Measurements from ENCODE around the gene CEP83.
"Not testable (repeated sequence)": the region's sequence is repeated elsewhere in the genome, so short reads cannot be mapped to it uniquely, and the experiment has no call there.

CEP83 gene

DNA sequence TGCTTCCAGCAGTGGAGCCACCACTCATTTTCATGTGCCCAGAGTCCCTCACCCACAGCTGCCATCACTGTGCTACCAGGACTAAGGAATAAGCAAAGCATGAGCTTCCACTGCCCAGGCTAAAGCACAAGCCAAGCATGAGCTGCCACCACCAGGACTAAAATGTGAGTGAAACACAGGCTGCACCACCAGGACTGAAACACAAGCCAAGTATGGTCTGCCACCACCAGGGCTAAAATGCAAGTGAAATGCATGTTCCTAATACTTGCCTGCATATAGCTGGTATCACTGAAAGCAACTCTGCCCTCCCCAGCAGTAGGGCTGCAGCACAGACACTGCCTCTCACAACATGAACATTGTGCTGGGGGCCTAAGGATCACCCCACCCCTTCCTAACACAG, 30.0 kb downstream of the CEP83 start:
- no peak for DNase-seq

DNA sequence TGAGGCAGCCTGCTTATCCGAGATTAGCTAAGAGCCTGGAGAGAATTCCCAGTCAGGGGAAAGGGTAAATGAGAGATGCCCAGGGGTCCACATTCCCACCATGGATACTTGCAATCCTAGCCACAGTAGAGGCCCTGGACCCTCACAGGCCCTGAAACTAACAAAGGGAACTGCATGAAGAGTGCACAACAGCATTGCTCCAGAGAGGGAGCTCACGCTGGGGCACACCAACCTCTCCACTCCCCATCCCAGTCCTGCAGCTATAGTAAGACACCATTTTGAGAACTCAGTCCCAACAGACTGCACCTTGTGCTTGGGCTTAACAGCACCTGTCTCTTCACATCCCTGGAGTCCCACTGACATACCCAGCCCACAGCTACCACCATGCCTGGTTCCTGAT, 30.5 kb downstream of the CEP83 start:
- DNase-seq, result no peak

DNA sequence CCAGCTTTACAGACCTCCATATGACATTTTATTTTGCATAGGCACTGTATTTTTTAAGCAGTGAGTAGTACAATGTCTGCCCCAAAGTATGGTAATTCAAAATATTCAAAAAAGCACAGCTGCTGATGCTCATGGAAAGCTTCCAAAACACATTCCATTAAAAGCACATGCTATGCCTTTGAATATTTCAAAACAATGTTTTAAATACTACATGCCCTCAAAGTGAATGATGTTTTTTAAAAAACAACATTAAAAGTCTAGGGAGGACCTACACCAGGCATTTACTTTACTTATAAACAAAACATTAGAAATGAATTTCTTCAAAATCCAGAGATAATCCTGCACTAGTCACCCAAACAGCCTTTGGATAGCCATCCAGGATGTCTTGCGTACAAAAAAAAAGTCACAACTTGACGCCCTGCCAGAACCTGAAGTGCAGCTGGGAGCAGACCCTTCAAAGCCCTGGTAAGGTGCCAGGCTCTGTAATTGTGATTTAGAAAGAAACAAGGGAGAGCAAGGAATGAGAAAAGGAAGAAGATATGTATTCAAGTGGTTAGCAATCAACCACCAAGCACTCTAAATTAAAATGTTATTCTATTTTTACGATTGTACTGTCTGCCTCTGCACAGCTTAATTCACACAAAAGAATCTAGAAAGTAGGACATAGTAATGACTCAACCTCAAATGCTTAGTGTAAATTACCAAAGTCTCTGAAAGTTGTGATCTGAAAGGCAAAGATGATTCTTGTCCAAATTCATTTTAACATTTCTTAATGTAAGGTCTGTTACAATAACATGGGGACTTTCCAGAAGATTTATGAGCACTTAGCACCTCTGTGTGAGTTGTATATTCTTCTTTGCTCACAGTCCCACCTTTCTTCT, 31.9 kb downstream of the CEP83 start:
- peak; percentile 0 for DNase-seq

DNA sequence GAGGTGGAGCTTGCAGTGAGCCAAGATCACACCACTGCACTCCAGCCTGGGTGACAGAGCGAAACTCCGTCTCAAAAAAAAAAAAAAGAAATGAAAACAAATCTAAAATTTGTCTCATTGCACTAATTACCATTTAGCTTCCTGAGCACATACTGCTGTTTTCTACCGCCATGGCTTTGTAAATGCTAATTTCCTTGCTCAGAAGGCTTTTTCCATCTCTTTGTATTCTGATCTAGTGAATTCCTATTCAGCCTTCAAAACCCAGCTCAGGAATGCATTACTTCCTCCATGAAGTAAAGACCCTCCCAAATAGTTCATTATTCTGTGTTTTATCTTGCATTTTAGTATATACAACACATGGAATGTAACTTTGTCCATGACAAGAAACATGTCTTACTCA, 33.6 kb downstream of the CEP83 start:
- DNase-seq, result no peak

DNA sequence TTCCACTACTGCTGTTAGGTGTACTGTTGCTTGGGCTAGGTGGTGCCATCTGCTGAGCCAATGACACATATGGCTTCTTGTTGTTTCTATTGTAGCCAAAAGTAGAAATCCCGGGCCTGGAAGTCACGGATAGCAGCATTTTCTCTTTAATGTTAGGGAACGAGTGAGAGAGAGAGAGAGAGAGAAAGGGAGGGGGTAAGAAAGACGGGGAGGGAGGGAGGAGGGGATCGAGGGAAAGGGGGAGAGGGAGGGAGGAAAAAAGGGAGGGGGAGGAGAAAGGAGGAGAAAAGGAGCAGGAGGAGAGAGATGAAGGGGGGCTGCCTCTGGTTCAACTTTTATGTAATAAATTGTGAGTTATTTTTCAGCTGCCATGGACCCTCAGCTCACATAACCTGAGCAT, 34.8 kb downstream of the CEP83 start:
- DNase-seq, result not testable (repeated sequence)

DNA sequence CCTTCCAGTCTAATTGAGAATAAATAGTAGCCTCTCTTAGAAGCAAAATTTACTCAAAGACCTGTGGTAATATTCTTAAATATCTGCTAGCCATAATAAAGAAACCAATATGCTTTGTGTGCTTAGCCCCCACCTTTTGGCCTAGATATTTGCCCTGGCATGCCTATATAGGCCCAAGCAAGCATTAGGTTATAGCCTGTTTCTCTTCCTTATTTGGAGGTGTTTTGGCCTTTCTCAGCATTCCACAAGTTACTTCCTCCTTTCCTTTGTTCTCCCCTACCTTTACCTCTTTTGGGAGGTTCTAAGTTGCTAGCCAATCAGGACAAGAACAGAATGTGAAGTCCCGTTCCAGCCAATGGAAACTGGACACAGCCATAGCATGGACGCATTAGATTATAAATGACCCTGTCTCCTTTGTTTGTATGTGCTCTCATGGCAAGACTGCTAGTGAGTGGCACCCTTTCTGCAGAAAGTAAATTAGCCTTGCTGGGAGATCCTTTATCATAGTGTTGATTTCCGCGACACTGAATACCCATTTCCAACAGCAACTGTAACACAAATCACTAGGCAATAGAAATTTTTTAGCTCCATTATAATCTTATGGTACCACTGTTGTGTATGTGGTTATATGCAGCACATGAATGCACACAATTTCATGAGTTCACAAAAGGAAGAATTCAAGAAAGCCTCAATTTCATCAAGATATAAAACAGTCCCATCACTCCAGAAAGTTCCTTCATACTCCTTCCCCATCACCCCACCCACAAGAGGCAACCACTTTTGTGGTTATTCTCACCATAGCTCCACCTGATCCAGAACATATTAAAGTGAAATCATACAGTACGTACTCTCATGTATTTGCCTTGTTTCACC, 37.6 kb downstream of the CEP83 start:
- no peak for DNase-seq

DNA sequence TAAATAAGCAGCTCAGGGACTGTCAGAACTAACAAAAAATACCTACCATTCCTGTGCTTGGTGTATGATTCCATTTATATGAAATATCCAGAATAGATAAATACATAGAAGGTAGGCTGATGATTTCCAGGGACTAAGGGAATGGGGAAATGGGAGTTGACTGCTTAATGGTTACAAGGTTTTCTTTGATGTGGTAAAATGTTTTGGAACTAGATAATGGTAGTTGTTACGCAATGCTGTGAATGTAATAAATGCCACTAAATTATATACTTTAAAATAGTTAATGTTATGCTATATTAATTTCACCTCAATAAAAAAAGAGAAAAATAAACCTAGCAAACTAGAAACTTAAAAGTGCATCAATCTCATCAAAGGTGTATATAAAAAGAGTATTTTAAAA, 41.1 kb downstream of the CEP83 start:
- DNase-seq, result no peak

DNA sequence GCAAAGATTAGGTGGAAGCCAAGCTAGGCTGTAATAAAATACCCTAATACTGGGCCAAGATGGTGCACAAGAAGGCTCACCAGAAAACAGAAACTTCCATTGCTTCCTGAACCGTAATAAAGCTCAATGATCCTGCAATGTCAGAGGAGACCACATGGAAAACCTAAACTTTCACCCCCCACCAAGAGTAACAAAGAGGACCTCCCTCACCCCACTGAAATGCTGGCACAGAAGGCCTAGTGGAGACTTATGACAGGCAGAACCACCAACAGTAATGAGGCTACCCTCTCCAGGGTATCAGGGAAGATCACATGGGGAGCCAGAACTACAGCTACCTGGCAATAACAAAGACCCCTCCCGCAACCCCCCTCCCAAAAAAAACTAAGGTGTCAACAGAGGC, 43.1 kb downstream of the CEP83 start:
- DNase-seq, result no peak

DNA sequence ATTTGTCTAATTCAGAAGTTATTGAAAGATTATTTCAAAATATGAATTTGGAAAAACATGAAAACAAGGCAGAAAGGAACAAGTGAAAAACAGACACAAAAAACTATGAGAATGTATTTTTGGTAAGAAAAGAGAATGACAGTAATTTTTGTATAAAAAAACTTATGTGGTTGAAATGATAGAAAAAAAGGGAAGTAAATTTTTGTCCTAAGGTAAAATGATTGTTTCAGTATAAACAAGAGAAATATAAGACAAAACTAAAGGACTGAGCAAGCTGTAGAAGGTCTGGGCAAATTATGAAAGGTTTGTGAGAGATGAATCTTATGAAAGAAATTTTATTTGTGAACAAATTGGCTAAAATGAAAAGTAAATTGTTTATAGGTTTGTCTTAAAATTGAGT, 44.6 kb downstream of the CEP83 start:
- no peak for DNase-seq

DNA sequence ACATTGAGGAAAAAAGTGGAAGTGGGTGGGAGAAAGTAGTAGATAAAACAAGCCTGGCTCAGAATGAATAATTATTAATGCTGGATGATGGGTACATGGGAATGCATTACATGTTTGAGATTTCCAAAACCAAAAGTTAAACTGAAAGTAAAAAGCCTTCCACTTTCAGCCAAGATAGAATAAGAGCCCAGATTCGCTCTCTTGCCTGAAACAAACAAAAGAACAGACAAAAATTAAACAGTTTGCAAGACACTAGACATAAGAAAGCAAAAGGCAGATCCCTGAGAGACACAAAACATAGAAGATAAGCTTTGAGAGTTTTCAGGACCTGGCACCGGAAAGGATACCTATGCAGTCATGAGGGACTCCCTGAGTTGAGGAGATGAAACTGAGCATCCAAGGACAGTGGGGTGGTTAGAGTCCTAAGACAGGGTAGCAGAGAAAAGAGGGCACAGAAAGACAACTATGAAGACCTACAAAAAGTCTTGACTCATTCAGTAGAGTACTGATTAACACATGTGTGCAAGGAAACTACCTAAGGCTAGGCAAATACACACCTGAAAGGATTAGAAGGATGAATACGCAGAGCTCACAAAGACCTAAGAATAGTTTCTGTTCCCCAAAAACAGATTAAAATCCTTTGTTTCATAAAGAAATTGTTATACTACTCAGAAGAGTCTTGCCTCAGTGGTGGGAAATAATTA, 54.1 kb downstream of the CEP83 start:
- no peak for DNase-seq

DNA sequence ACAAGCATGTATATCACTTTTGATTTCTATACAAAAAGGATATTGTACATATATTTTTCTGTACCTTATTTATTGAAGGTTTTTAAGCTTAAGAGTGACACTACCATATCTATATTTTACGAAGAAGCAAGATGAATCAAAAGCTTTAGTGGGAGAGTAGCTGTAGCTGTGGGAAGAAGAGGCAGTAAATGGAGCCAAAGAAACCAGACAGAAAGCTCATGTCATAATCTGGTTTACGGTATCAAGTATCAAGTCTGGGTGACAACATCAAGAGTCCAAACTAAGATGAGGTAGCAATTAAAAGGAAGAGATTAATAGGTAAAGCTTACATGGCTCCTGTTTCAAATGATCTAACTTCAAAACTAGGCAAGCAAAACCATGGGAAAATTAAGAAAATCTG, 54.8 kb downstream of the CEP83 start:
- no peak for DNase-seq

DNA sequence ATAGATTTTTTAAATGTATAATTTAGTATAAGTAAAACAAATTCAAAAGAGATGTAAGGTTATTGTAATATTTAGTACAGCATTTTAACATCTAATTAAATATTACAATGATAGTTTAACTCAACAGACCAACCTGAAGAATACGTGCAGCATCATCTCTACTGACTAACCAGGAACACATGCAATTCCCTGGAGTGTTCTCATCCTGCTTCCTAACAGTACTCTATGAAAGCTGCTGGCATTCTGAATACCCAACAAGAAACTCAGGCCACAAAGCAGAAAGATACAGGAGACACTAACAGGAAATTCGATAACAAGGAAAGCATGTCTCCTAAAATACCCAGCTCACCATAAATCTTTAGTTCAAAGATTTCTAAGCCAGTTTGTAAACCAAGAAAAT, 58.3 kb downstream of the CEP83 start:
- DNase-seq, result no peak

DNA sequence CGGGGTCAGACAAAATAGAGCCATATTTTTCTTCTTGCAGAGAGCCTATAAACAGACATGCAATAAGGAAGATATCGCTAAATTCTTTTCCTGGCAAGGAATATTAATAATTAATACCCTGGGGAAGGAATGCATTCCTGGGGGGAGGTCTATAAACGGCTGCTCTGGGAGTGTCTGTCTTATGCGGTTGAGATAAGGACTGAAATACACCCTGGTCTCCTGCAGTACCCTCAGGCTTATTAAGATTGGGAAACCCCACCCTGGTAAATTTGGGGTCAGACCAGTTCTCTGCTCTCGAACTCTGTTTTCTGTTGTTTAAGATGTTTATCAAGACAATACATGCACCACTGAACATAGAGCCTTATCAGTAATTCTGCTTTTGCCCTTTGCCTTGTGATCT, 61.0 kb downstream of the CEP83 start:
- not testable (repeated sequence) for DNase-seq

DNA sequence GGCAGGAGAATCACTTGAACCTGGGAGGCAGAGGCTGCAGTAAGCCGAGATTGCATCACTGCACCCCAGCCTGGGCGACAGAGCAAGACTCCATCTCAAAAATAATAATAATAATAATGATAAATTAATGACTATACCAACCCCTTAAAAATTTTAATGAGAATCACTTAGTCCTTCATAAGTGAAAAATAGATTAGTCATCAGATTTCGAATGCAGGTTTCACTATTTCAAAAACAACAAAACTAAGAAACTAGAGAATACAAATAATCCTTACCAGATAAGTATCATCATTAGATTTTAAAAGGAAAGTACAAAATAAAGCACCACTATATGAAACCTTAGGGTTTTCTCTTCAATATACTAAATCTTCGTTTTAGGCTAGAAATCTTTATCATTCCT, 62.3 kb downstream of the CEP83 start:
- no peak for DNase-seq

DNA sequence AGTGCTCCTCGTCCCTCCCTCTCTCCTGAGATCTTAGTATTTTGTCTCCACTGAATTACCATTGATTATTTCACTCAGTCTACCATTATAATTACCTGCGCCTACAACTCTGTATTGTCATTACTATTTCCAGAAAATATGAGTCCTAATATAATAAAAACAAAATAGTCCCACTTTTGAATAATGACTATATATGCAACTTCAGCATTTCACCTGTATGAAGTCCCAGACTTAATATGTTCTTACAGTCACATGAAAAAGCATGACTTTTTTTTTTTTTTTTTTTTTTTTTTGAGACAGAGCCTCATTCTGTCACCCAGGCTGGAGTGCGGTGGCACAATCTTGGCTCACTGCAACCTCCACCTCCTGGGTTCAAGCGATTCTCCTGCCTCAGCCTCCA, 63.7 kb downstream of the CEP83 start:
- DNase-seq, result not testable (repeated sequence)

DNA sequence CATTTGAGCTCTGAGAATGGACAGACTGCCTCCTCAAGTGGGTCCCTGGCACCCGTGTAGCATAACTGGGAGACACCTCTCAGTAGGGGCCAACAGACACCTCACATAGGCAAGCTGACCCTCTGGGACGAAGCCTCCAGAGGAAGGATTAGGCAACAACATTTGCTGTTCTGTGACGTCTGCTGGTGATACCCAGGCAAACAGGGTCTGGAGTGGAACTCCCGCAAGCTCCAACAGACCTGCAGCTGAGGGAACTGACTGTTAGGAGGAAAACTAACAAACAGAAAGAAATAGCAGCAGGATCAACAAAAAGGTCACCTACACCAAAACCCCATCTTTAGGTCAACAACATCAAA, 69.6 kb downstream of the CEP83 start:
- no peak for DNase-seq

DNA sequence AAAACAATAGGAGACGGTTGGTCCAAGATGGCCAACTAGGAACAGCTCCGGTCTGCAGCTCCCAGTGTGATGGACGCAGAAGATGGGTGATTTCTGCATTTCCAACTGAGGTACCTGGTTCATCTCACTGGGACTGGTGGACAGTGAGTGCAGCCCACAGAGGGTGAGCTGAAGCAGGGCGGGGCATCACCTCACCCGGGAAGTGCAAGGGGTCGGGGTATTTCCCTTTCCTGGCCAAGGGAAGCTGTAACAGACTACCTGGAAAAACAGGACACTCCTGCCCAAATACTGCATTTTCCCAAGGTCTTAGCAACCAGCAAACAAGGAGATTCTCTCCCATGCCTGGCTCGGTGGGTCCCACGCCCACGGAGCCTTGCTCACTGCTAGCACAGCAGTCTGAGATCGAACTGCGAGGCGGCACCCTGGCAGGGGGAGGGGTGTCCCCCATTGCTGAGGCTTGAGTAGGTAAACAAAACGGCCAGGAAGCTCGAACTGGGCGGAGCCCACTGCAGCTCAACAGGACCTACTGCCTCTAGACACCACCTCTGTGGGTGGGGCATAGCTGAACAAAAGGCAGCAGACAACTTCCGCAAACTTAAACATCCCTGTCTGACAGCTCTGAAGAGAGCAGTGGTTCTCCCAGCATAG, 70.1 kb downstream of the CEP83 start:
- DNase-seq, result not testable (repeated sequence)

DNA sequence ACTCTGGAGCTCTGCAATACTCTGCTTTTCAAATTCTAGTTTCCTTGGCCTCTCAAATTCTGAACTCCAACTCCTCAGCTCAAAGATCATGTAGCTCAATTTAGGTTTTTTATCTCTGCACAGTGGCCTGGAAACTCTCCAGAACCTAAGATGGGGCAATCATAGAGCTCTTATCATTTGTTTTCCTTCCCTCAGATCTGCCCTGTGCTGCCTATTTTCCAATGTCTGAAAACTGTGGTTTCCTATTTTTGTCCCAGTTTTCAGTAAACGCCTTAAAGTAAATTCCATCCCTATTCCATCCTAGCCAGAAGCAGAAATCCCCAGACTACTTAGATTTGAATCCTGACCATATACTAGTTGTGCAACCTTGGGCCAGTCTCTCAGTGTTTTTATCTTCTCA, 73.2 kb downstream of the CEP83 start:
- no peak for DNase-seq

DNA sequence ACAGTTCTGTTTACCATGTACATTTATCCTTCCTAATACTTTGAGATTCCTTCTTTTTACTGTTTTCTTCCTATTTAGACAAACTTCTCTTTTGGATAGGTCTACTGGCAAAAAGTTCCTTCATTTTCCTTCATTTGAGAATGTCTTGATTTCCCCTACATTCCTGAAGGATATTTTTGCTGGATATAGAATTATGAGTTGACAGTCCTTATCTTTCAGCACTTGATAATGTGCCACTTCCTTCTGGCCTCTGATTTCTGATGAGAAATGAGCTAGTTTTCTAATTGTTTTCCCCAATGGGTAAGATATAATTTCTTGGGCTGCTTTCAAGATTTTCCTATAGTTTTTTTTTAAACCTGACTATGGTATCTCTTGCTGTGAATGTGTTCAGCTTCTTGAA, 75.6 kb downstream of the CEP83 start:
- DNase-seq, result no peak

DNA sequence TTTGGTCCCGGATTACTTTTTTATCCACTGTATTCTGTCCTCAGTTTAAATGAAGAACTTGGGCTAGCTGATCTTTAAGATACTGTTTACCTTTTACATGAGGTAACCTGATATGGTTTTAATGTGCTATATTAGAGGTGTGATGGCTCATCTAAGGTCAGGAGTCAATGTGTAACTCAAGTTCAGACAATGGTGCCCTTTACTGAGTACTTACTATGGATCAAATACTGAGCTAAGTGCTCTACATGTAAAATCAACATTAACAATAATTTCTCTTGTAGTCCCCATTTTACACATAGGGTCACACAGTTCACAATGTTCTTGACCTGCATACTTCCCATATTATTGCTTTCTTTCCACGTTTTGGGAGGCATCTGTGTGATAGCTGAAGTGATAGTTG, 79.2 kb downstream of the CEP83 start:
- DNase-seq, result no peak

DNA sequence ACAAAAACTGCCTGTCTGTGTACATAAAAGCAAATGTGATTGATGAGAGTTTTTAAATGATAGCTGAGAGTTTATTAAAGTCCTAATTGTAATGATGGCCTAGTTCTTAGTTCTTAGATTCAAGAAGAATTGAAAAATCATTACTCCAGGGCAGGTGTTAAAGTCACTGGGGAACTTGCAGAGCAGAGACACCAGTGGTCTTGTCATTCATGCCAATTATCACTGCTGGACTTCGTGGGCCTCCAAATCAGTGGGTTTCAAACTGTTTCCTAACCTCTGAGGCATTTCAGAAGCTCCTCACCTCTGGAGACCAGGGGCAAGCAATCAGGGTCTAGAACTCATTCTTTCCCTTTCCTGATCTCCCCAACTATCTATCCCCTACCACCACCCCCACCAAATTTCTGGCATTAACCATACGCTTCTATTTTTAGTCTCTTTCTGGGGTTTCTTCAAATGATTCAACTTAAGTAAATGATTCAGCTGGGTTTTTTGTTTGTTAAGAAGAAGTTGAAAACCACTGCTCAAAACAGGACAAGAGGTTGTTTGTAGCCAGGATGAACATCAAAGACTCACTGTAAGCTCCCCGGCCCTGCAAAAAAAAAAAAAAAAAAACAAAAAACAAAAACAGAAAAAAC, 80.1 kb downstream of the CEP83 start:
- no peak for DNase-seq

DNA sequence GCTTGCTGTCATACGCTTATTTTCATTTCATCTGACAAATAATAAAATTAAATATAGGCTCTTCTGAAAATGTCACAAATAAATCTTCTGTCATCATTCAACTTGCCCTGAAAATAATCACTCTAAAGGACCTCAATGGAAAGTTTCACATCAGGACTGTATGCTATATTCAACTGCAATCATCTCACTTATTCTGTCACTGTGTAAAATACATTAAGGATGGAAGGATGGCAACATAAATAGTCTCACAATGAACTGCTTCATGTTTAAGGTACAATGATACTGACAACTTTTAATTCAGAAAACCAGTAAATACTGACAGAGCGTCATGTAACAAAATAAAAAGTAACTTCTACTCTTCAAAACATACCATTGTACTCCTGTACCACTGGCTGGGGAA, 82.1 kb downstream of the CEP83 start:
- no peak for DNase-seq

DNA sequence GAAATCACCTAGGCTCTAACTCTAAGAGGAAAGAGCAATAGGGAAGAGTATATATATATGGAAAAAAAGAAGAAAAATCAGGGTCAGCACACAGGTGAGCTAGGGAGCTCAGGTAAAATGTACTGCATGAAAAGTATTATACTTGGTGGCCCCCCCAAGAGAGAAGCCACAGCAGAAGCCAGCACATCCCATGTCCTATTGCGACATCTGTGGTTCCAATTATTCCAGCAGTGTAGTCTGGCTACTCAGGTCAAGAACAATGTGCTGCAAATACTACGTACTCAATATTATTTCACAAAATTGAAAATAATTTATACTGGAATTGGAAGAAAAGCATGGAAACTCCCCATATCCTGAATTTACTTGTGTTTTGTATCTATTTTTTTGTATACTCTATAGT, 85.5 kb downstream of the CEP83 start:
- DNase-seq, result no peak

Measured in NCI-H1694 (cell line).